Measurements from ENCODE around the gene WASL.

DNA sequence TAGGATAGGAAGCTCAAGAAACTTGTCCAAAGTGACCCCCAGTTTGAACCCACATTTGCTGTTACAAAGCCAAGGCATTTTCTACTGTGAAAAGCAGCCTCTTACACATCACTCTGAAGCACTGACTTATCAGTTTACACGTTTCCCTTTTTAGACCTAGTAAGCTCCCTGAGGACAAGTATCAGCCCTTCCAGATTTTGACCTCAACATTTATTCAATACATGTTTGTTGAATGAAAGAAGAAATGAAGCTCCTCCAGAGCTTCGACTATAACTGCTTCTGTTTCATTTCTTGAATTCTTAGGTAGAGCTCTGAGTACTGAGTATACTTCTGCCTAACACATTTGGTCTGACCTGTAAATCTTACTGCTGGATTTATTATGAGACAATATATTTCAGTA is 2.7 kb downstream of the WASL start:
- TF ChIP-seq EZH2 (conservative IDR thresholded peaks at IDR 0.05; ENCODE audit: low read depth, low read length) (no peak), ZFP41 (CRISPR knock-in tag; IDR thresholded peaks at IDR 0.05; ENCODE audit: borderline replicate concordance) (no peak), ZNF124 (CRISPR knock-in tag; IDR thresholded peaks at IDR 0.05) (no peak), ZSCAN30 (CRISPR knock-in tag; IDR thresholded peaks at IDR 0.05) (no peak), SIX4 (CRISPR knock-in tag; IDR thresholded peaks at IDR 0.05) (no peak)
- TF ChIP-seq, protein P1, sequence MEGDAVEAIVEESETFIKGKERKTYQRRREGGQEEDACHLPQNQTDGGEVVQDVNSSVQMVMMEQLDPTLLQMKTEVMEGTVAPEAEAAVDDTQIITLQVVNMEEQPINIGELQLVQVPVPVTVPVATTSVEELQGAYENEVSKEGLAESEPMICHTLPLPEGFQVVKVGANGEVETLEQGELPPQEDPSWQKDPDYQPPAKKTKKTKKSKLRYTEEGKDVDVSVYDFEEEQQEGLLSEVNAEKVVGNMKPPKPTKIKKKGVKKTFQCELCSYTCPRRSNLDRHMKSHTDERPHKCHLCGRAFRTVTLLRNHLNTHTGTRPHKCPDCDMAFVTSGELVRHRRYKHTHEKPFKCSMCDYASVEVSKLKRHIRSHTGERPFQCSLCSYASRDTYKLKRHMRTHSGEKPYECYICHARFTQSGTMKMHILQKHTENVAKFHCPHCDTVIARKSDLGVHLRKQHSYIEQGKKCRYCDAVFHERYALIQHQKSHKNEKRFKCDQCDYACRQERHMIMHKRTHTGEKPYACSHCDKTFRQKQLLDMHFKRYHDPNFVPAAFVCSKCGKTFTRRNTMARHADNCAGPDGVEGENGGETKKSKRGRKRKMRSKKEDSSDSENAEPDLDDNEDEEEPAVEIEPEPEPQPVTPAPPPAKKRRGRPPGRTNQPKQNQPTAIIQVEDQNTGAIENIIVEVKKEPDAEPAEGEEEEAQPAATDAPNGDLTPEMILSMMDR (CRISPR knock-in tag; IDR thresholded peaks at IDR 0.05): no peak
- TF ChIP-seq, protein P2, sequence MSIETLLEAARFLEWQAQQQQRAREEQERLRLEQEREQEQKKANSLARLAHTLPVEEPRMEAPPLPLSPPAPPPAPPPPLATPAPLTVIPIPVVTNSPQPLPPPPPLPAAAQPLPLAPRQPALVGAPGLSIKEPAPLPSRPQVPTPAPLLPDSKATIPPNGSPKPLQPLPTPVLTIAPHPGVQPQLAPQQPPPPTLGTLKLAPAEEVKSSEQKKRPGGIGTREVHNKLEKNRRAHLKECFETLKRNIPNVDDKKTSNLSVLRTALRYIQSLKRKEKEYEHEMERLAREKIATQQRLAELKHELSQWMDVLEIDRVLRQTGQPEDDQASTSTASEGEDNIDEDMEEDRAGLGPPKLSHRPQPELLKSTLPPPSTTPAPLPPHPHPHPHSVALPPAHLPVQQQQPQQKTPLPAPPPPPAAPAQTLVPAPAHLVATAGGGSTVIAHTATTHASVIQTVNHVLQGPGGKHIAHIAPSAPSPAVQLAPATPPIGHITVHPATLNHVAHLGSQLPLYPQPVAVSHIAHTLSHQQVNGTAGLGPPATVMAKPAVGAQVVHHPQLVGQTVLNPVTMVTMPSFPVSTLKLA (IDR thresholded peaks at IDR 0.05): no peak
